Neuron (in vitro differentiated cells): Measurements from ENCODE around the gene ARHGAP19.

Experiments
- H2AFZ ChIP-seq: one replicate; pipeline ENCODE4 v1.6.1; 2013; ENCODE audit warnings: low read depth, mild to moderate bottlenecking, inconsistent platforms, low read length, moderate library complexity
- H3K27me3 ChIP-seq: one replicate; pipeline ENCODE4 v1.6.1; 2013; ENCODE audit warnings: low read length; ENCODE audit not compliant: insufficient read depth
- H3K36me3 ChIP-seq: one replicate; pipeline ENCODE4 v1.6.1; 2013; ENCODE audit warnings: low read length; ENCODE audit not compliant: insufficient read depth
- H3K4me1 ChIP-seq: one replicate; pipeline ENCODE4 v1.6.1; 2013; ENCODE audit warnings: low read length; ENCODE audit not compliant: insufficient read depth
- H3K4me3 ChIP-seq: 2 replicates; pipeline ENCODE4 v1.5.1; 2013; ENCODE audit warnings: mild to moderate bottlenecking, low read length, moderate library complexity
- H3K9me3 ChIP-seq: one replicate; pipeline ENCODE4 v1.6.1; 2013; ENCODE audit warnings: low read length

Gene ARHGAP19

GRCh38 chr10:97259119-97259518 is 33.3 kb downstream of the ARHGAP19 start:
- no peaks in the 10 kb centered on the region for H3K4me1 ChIP-seq
- H3K27me3 ChIP-seq: no peaks in the 10 kb centered on the region
- H3K36me3 ChIP-seq: peaks cover 43% of the 10 kb centered on the region
- H3K9me3 ChIP-seq: no peaks in the 10 kb centered on the region
- no peak overlapping the region for H2AFZ ChIP-seq
- no peak overlapping the region for H3K4me3 ChIP-seq

DNA sequence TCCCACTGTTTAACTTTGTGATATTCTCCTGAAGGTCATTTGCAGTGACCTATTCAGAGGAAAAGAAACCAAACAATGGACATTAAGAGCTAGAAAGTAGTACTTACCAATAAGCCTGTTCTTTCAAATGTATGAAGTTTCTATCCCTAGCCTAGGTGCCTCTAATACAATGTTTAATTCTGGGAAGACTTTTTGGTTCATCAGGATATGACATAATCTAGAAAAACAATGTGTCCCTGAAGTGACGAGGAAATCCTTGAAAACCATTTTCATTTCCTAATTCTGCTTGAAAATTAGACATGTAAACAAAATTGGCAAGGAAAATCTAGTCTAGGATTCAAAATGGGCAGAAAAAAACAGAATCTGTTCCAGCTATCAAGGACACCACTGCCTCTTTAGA is 36.1 kb downstream of the ARHGAP19 start:
- Histone ChIP-seq H3K36me3 (peaks cover 39% of the 10 kb centered on the region), H3K27me3 (no peaks in the 10 kb centered on the region), H2AFZ (no peak overlapping the region), H3K4me1 (no peaks in the 10 kb centered on the region), H3K9me3 (no peaks in the 10 kb centered on the region), H3K4me3 (no peak overlapping the region)

- Histone ChIP-seq H3K4me3 (no peak overlapping the region), H3K27me3 (no peaks in the 10 kb centered on the region), H3K9me3 (no peaks in the 10 kb centered on the region), H3K4me1 (no peaks in the 10 kb centered on the region), H2AFZ (no peak overlapping the region), H3K36me3 (peaks cover 39% of the 10 kb centered on the region)
Observed at GRCh38 chr10:97255512-97256293, 36.7 kb downstream of the ARHGAP19 start.

GRCh38 chr10:97254694-97255093 is 37.7 kb downstream of the ARHGAP19 start:
- no peak overlapping the region for H2AFZ ChIP-seq
- no peaks in the 10 kb centered on the region for H3K4me1 ChIP-seq
- no peaks in the 10 kb centered on the region for H3K27me3 ChIP-seq
- H3K36me3 ChIP-seq: peaks cover 39% of the 10 kb centered on the region
- no peak overlapping the region for H3K4me3 ChIP-seq
- H3K9me3 ChIP-seq: no peaks in the 10 kb centered on the region

- Histone ChIP-seq H3K27me3 (no peaks in the 10 kb centered on the region), H3K4me3 (no peak overlapping the region), H3K36me3 (peaks cover 25% of the 10 kb centered on the region), H2AFZ (no peak overlapping the region), H3K9me3 (no peaks in the 10 kb centered on the region), H3K4me1 (no peaks in the 10 kb centered on the region)
Observed at GRCh38 chr10:97250952-97251351, 41.5 kb downstream of the ARHGAP19 start.

DNA sequence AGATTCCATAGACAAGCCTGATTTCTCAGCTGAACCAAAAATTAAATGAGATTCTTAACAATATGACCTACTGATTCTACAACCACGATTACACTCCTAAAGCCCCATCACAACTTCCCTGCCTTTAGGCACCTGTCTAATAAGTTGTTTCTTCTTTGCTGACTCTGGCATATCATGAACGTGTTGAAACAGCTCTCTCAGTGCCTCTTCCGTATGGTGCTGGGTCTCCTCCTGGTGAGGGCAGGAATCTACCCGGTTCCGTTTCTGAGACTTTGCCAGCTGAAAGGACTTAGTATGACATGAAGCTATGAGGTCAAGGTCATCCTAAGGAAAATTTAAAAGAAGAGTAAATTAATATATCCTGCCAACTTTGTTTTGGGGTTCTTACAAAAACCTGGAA is 48.6 kb downstream of the ARHGAP19 start:
- no peak overlapping the region for H2AFZ ChIP-seq
- H3K9me3 ChIP-seq: no peaks in the 10 kb centered on the region
- no peak overlapping the region for H3K4me3 ChIP-seq
- peaks cover 36% of the 10 kb centered on the region for H3K36me3 ChIP-seq
- no peaks in the 10 kb centered on the region for H3K27me3 ChIP-seq
- no peaks in the 10 kb centered on the region for H3K4me1 ChIP-seq

- Histone ChIP-seq H3K4me1 (no peaks in the 10 kb centered on the region), H3K27me3 (no peaks in the 10 kb centered on the region), H3K36me3 (peaks cover 15% of the 10 kb centered on the region), H2AFZ (no peak overlapping the region), H3K9me3 (no peaks in the 10 kb centered on the region), H3K4me3 (no peak overlapping the region)
Observed at GRCh38 chr10:97238855-97239254, 53.6 kb downstream of the ARHGAP19 start.

DNA sequence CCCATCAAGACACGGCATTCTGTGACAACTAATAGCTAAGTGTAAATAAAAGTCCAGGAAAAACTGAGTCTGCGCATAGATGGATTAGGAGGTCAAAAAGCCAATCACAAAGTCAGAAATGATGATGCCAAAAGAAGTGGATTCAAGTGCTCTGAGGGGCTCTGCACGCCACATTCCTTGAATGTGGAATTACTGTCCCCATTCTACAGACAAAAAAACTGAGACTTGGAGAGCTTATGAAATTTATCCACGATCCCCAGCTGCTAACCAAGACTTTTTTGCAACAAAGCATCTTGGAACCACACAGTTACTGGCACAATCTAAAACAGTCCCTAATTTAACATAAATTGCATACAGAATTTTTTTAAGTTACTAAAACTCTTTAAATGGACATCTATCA is 57.1 kb downstream of the ARHGAP19 start:
- no peaks in the 10 kb centered on the region for H3K4me1 ChIP-seq
- H3K36me3 ChIP-seq: peaks cover 4% of the 10 kb centered on the region
- H3K4me3 ChIP-seq: no peak overlapping the region

DNA sequence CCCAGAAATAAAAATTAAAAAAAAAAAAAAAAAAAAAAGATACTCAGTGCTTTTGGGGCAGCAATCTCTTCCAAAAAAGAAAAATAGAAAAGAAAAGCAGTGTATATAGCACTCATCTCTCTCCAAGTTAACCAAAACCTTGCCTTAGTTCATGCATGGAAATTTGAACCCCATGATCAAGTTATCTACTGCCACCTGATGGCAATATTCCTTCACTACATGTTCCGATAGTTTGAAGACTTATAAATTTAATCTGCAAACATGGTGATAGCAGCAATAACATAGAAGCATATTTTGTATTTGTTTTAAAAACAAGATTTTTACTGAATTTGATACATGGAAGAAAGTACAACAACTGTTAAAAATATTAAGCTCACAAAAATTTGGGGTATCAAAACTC is 58.0 kb downstream of the ARHGAP19 start:
- no peaks in the 10 kb centered on the region for H3K4me1 ChIP-seq
- H3K4me3 ChIP-seq: no peak overlapping the region
- peaks cover 10% of the 10 kb centered on the region for H3K36me3 ChIP-seq
- no peak overlapping the region for H2AFZ ChIP-seq
- no peaks in the 10 kb centered on the region for H3K27me3 ChIP-seq
- no peaks in the 10 kb centered on the region for H3K9me3 ChIP-seq

More for the DNA sequence above, 57.1 kb downstream of the ARHGAP19 start:
- Histone ChIP-seq H3K27me3 (no peaks in the 10 kb centered on the region), H2AFZ (no peak overlapping the region), H3K9me3 (no peaks in the 10 kb centered on the region)

GRCh38 chr10:97230146-97230545 is 62.3 kb downstream of the ARHGAP19 start:
- Histone ChIP-seq H3K9me3 (no peaks in the 10 kb centered on the region), H2AFZ (no peak overlapping the region), H3K27me3 (no peaks in the 10 kb centered on the region), H3K4me3 (no peak overlapping the region), H3K36me3 (peaks cover 33% of the 10 kb centered on the region), H3K4me1 (no peaks in the 10 kb centered on the region)

- H3K27me3 ChIP-seq: no peaks in the 10 kb centered on the region
- peaks cover 39% of the 10 kb centered on the region for H3K36me3 ChIP-seq
Observed at GRCh38 chr10:97229322-97230015, 63.0 kb downstream of the ARHGAP19 start.

GRCh38 chr10:97228775-97229157 is 63.7 kb downstream of the ARHGAP19 start:
- H3K9me3 ChIP-seq: no peaks in the 10 kb centered on the region
- H3K36me3 ChIP-seq: peaks cover 39% of the 10 kb centered on the region
- no peaks in the 10 kb centered on the region for H3K27me3 ChIP-seq
- H2AFZ ChIP-seq: no peak overlapping the region
- no peak overlapping the region for H3K4me3 ChIP-seq
- no peaks in the 10 kb centered on the region for H3K4me1 ChIP-seq

More at GRCh38 chr10:97229322-97230015, 63.0 kb downstream of the ARHGAP19 start:
- no peaks in the 10 kb centered on the region for H3K4me1 ChIP-seq
- H2AFZ ChIP-seq: no peak overlapping the region
- H3K4me3 ChIP-seq: no peak overlapping the region
- H3K9me3 ChIP-seq: no peaks in the 10 kb centered on the region

DNA sequence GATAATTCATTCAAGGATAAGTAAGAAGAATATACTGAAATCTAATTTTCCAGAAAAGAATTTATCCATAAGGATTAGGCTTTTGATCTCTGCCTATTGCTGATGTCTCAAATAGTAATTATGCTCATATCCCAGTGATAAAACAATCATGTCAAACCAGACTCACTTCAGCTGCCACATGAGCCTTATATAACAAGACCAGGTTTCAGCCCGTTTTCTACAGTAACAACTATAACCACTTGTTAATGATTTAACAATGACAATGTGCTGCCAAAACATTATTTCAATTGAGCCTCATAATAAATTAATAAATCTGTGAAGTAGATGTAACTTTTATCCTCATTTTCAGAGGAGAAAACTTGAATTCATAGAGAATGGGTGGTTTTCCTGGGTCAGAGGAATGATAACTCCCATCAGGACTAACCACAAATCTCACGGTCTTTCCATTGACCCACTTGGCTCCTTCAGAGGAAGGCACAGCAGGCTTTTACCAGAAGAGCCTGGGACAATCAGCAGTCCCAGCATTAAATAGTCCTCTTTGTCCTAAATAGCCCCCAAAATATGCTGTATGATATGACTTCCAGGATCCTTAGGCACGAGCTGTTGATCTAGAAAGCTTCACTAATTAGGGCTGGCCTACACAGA is 64.2 kb downstream of the ARHGAP19 start:
- no peaks in the 10 kb centered on the region for H3K9me3 ChIP-seq
- peaks cover 39% of the 10 kb centered on the region for H3K36me3 ChIP-seq
- no peak overlapping the region for H2AFZ ChIP-seq
- H3K4me3 ChIP-seq: no peak overlapping the region
- H3K27me3 ChIP-seq: no peaks in the 10 kb centered on the region
- peaks cover 1% of the 10 kb centered on the region for H3K4me1 ChIP-seq
